Dedifferentiated amniotic fluid mesenchymal stem cell (primary cell): ENCODE results near the gene NEK11.

ENCODE experiments used
- DNase-seq: peaks from one replicate; pipeline ENCODE4 v3.0.0-alpha.2; 2016; ENCODE audit errors: extremely low spot score

The NEK11 gene

GRCh38 chr3:131223373-131224289, 197.0 kb downstream of the NEK11 start:
- no peak for DNase-seq

GRCh38 chr3:131224886-131225550, 198.3 kb downstream of the NEK11 start:
- DNase-seq = no peak

GRCh38 chr3:131228522-131228921, 201.8 kb downstream of the NEK11 start:
- no peak for DNase-seq

GRCh38 chr3:131231710-131232389, 205.2 kb downstream of the NEK11 start:
- no peak for DNase-seq

- no peak for DNase-seq
These were observed 206.1 kb downstream of the NEK11 start for GRCh38 chr3:131232711-131233267.

- no peak for DNase-seq
These were observed 207.4 kb downstream of the NEK11 start for GRCh38 chr3:131233900-131234668.

- DNase-seq = no peak
These were observed 209.7 kb downstream of the NEK11 start for GRCh38 chr3:131236421-131236820.

- no peak for DNase-seq
These were observed 211.8 kb downstream of the NEK11 start for GRCh38 chr3:131238496-131238895.

- no peak for DNase-seq
These were observed 212.6 kb downstream of the NEK11 start for GRCh38 chr3:131239267-131239666.

GRCh38 chr3:131242201-131242600, 215.5 kb downstream of the NEK11 start:
- DNase-seq = no peak

GRCh38 chr3:131250466-131250865, 223.8 kb downstream of the NEK11 start:
- no peak for DNase-seq

GRCh38 chr3:131260525-131260924, 233.8 kb downstream of the NEK11 start:
- DNase-seq = no peak

GRCh38 chr3:131261104-131261503, 234.4 kb downstream of the NEK11 start:
- DNase-seq = no peak

- no peak for DNase-seq
These were observed 248.9 kb downstream of the NEK11 start for GRCh38 chr3:131275556-131275955.

GRCh38 chr3:131277836-131278497, 251.3 kb downstream of the NEK11 start:
- DNase-seq = no peak

GRCh38 chr3:131279577-131279976, 252.9 kb downstream of the NEK11 start:
- DNase-seq = no peak

GRCh38 chr3:131282379-131282778, 255.7 kb downstream of the NEK11 start:
- no peak for DNase-seq

- no peak for DNase-seq
These were observed 256.3 kb downstream of the NEK11 start for GRCh38 chr3:131282967-131283366.

- no peak for DNase-seq
These were observed 257.2 kb downstream of the NEK11 start for GRCh38 chr3:131283862-131284261.

GRCh38 chr3:131284302-131284701, 257.6 kb downstream of the NEK11 start:
- DNase-seq = no peak

- no peak for DNase-seq
These were observed 258.8 kb downstream of the NEK11 start for GRCh38 chr3:131285456-131285855.
